H1 (cell line): Measurements from ENCODE around the gene ZSCAN25. TPM values are rescaled to one million over a fixed set of nuclear protein-coding genes. Genes with fewer than 3 reads are reported as not detected.

Experiments used
- ASH2L ChIP-seq: fragments of 200-600, 300-600 bp; sonication (generic); IDR thresholded peaks from one replicate; pipeline ENCODE4 v1.7.1; 2017; ENCODE audit warnings: low read length
- CBX5 ChIP-seq: fragments of 300-800, 300-1000 bp; sonication (generic); IDR thresholded peaks from 2 replicates; pipeline ENCODE4 v1.7.1; 2016; ENCODE audit warnings: antibody characterized with exemption, low read length, low read depth
- CHD1 ChIP-seq: IDR thresholded peaks from 2 replicates; pipeline ENCODE4 v1.6.1; 2012; ENCODE audit warnings: low read depth, low read length, improper control_type of control experiment
- POLR2A ChIP-seq, 2 experiments: IDR thresholded peaks; 1 replicate in 1 of 2; 2 replicates in 1 of 2; pipeline ENCODE4 v1.6.1; 2011; ENCODE audit warnings: low read depth in 2 of 2, low read length in 2 of 2, mild to moderate bottlenecking in 2 of 2; ENCODE audit errors: control extremely low read depth in 1 of 2
- SUZ12 ChIP-seq: fragments of 200-600 bp; sonication (generic); IDR thresholded peaks from 2 replicates; pipeline ENCODE4 v1.6.1; 2012; ENCODE audit warnings: mild to moderate bottlenecking, inconsistent platforms, low read length, moderate library complexity, mixed read lengths
- polyA plus RNA-seq, 7 experiments: library from polyadenylated mRNA; depleted of rRNA in 3 of 7; stranded (reverse) in 5 of 7; unstranded in 2 of 7; fragments of >200 nt in 5 of 7; fragments of 200-250 nt in 2 of 7; gene quantifications; 1 replicate in 5 of 7; 2 replicates in 1 of 7; 4 replicates in 1 of 7; pipeline versions ENCODE4 v1.2.1 to v1.2.3, GENCODE V29; 2011 to 2013; ENCODE audit warnings: missing spikeins in 2 of 7, mixed read lengths in 2 of 7
- total RNA-seq: library from RNA; stranded (reverse); fragmentation: NEBNext Ultra II Directional; extraction: Animal tissue kit (Norgen Biotek cat#: 25700); gene quantifications from 2 replicates; pipeline ENCODE4 v1.2.1, GENCODE V29; 2021

The ZSCAN25 gene
- total and polyA plus RNA-seq, 2 of the 8 experiments (the other 6 are each of a cell fraction or from before 2014, with no cell fraction given) = 10.1 to 18.6 TPM

DNA sequence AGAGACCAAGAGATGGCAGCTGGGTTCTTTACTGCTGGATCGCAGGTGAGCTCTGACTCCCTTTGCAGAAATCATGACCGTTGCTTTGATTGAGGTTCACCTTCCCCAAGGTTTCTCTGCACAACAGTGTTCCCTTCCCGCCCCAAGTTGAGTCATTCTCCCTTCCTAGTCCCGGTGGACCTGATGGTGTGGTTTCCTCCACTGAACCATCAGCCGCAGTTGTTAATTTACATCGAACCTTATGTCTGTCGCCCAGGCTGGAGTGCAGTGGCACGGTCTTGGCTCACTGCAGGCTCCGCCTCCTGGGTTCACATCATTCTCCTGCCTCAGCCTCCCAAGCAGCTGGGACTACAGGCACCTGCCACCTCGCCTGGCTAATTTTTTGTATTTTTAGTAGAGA lies 5.8 kb downstream of the ZSCAN25 start (continued):
- TF ChIP-seq CBX5 (no peak), POLR2A (IDR thresholded peaks at IDR 0.05; ENCODE audit: control extremely low read depth in 1 of 2, low read depth in 2 of 2, low read length in 2 of 2) (no peak), CHD1 (no peak), SUZ12 (no peak), ASH2L (no peak)
